Measurements from ENCODE around the gene FOXN4.

Gene FOXN4

DNA sequence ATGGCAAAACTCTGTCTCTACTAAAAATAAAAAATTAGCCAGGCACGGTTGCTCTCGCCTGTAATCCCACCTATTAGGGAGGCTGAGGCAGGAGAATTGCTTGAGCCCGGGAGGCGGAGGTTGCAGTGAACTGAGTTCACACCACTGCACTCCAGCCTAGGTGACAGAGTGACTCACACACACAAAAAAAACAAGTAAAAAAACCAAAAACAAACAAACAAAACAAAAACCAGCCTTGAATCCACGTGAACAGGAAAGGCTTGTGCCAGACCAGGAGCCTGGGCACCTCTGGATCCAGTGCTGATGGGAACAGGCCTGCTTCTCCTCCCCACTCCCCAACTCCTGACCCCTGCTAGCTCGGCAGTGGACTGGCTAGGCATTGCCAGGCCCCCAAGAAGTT lies 3.5 kb downstream of the FOXN4 start:
- no peak for DNase-seq

GRCh38 chr12:109304485-109304884 lies 4.6 kb downstream of the FOXN4 start:
- no peak for DNase-seq

GRCh38 chr12:109302770-109303169 lies 6.3 kb downstream of the FOXN4 start:
- no peak for DNase-seq

- DNase-seq: peak; percentile 33
Measured at GRCh38 chr12:109302358-109302757, 6.7 kb downstream of the FOXN4 start.

- DNase-seq: no peak
Measured at GRCh38 chr12:109301643-109302168, 7.4 kb downstream of the FOXN4 start.

GRCh38 chr12:109299849-109300248 lies 9.2 kb downstream of the FOXN4 start:
- no peak for DNase-seq

DNA sequence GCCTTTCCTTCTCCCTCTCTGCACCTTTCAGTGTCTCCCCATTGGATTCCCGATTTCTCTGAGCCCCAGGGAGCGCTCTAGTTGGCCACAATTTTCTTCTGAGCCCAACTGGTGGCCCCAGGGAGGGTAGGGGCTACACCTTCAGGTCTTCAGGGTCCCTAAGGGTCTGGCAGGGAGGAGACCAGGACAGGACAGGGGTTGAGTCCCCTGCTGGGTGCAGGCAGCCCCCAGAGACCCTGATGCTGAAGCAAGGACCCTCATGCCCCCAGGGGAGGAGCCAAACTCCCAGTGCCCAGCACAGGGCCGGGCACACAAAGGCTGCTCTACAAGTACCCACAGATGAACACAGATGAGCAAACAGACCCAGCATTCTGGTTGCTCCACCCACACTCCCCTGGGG lies 12.7 kb downstream of the FOXN4 start:
- DNase-seq: no peak

- no peak for DNase-seq
Measured at GRCh38 chr12:109295764-109296425, 13.2 kb downstream of the FOXN4 start.

GRCh38 chr12:109294286-109294796 lies 14.7 kb downstream of the FOXN4 start:
- DNase-seq: no peak

DNA sequence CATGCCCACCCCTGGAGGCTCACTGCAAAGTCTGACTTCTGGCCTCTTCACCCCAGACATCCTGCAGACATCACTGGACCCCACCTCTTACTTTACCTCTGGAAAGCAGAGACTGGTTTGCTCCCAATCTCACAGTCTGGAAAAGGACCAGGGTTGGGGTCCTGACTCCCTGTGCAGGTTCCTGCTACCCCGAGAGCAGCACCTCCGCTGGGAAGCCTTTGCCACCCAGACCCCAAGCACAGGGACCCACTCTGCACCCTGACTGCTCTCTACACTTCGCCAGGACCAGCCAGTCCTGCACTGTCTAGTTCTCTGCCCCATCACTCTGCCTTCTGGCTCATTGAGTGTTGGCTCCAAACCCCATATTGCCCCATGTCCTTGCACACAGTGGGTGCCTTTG lies 16.0 kb downstream of the FOXN4 start:
- no peak for DNase-seq

GRCh38 chr12:109292342-109292711 lies 16.8 kb downstream of the FOXN4 start:
- no peak for DNase-seq

- DNase-seq: no peak
Measured at GRCh38 chr12:109291521-109292341, 17.4 kb downstream of the FOXN4 start.

DNA sequence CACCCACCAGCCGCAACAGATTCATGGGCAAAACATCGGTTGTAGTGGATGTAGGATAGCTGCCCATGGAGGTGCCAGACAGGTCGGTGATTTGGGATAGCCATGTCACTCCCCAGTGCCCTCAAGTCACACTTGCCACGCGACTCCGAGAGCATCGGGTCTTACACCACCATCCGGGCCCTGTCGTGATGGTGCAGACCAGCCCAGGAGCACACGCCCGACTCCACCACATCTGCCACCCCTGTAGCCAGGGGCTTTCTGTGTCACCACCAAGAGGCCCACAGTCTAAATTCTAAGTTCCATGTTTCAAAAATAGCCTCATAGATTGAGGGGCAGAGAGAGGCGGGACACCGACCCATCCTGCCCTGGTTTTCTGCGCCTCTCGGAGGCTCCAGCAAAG lies 18.0 kb downstream of the FOXN4 start:
- DNase-seq: no peak

GRCh38 chr12:109290061-109290460 lies 19.0 kb downstream of the FOXN4 start:
- no peak for DNase-seq

DNA sequence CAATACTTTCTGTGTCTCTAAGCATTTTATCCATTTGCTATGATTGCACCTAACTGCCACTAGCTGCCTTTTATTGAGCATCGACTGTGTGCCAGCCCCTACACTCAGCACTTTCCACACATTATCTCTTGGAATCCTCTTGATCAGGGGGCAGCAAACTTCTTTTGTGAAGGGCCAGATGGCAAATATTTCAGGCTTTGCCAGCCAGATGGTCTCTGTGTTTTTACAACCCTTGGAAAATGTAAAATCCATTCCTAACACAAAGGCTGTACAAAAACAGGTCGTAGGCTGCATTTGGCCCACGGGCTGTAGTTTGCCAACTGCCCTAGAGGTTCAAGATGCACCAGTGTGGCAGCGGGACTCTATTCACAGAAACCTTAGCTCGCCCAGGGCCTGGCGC lies 19.5 kb downstream of the FOXN4 start:
- DNase-seq: no peak

DNA sequence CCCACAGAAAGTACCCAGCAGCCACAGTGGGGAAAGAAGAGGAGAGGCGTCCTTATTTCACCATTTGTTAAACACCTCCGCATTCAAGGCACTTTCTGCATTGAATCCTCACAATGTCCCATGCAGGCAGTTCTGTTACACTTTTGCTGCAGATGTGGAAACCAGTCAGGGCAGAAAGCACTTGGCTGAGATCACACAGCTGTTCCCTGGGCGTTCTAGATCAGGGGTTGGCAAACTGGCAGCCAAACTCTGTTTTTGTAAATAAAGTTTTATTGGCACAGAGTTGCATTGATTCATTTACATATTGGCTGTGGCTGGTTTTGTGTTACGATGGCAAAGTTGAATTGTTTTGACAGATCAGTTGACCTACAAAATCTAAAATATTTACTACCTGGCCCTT lies 20.1 kb downstream of the FOXN4 start:
- DNase-seq: no peak

DNA sequence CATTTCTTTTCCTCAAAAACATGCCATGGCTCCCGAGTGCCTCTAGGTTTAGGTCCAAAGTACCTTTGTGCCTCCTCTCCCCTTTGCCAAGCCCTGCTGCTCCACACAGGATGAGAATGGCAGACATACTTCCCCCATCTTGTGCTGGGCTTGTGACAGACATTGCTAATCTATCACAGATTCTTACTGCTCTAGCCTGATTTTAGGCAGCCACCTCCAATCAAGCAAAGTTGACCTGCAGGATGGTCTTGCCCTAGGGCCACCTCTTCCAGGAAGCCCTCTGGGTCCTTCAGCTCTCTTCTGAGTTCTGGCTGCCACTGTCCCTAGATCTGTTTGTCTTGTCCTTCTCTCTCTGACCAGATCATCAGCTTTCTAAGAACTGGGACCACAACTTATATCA lies 20.5 kb downstream of the FOXN4 start:
- peak; percentile 8 for DNase-seq

DNA sequence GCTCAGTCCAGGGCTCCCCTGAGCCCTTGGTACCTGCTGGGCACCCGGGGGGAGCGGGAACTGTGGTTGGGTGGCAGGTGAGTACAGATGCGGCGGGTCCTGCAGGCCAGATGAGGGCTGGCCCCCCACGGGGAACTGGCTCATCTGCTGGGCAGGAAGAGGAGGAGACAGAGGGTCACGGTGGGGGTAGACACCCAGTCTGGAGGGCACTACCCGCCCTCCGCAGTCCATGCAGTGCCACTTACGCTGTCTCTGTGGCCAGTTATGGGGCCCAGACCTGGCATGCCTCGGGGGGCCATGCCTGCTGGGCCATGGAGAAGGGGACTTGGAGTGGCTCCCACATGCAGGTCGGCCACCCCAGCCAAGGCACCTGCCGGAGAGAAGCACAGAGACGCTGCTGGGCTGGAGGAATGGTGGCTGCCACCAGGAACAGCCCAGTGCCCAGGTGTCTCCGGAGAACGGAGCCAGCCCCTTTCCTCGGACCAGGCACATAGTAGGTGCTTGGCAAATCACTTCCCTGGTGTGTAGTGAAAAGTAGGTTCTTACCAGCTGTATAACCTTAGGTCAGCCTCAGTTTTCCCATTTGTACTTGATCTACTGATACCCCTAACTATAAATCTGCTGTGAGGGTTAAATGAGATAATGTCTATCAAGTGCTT lies 21.1 kb downstream of the FOXN4 start:
- no peak for DNase-seq

- DNase-seq: no peak
Measured at GRCh38 chr12:109287181-109287580, 21.9 kb downstream of the FOXN4 start.

GRCh38 chr12:109286652-109287051 lies 22.4 kb downstream of the FOXN4 start:
- DNase-seq: no peak

DNA sequence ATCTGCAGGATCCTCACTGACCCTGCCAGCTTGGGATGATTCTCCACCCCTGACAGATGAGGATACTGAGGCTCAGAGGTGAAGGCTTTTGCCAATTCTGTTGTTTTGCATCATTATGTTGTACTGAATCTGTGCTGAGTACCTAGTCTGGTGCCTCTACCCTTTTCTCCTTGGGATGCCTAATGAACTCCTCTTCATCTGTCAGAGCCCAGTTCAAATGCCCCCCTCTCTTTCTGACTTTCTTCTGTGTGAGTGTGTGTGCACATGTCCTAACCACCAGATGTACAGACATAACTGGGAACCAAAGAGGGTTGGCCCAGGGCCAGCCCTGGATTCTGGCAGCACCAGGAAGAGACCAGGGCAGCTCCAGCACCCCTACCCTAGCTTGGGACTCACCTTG lies 22.8 kb downstream of the FOXN4 start:
- no peak for DNase-seq

- no peak for DNase-seq
Measured at GRCh38 chr12:109284392-109284791, 24.7 kb downstream of the FOXN4 start.

DNA sequence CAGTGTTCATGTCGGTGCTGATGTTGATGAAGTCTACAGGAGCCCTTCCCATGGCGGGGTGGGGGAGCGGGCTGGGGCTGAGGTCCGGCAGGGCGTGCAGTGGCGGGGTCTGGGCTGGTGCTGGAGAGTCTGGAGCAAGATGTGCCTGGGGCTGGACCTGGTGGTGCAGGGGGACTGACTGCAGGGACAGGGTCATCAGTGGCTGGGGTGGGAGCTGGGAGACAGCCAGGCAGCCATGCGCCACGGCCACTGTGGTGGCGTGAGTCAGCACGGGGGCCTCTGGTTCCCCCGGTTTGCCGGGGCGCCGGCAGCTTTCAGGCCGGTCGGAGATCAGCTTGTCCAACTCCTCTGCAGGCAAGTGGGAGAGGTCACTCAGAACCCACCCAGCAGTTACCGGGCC lies 27.6 kb downstream of the FOXN4 start:
- DNase-seq: no peak

GRCh38 chr12:109279525-109279924 lies 29.6 kb downstream of the FOXN4 start:
- no peak for DNase-seq

All from activated CD4-positive, alpha-beta T cell treated with anti-CD3 and anti-CD28 coated beads, Interleukin-2, Interleukin-6, amounts not matched to agents 100 ng/mL and 50 ng/mL, durations not matched to agents 16 hours and 8 hours (primary cell).